ENCODE results near the gene CACNG8. TPM values are rescaled to one million over a fixed set of nuclear protein-coding genes. Genes with fewer than 3 reads are reported as not detected.

The CACNG8 gene
- polyA plus RNA-seq, 1 of the 3 experiments (the other 2 are of a cell fraction): 1.3 TPM

- TF ChIP-seq TAF1 (IDR thresholded peaks at IDR 0.05; ENCODE audit: borderline replicate concordance, low read depth, low read length) (no peak), MEF2A (IDR thresholded peaks at IDR 0.05; ENCODE audit: borderline replicate concordance, low read depth) (no peak)
These were observed 58.6 kb downstream of the CACNG8 start (continued) for GRCh38 chr19:54021363-54021762.

GRCh38 chr19:54021932-54022331, 59.2 kb downstream of the CACNG8 start:
- TF ChIP-seq NFIC (IDR thresholded peaks at IDR 0.05; ENCODE audit: borderline replicate concordance) (no peak), RCOR1 (IDR thresholded peaks at IDR 0.05; ENCODE audit: low read length) (no peak), MXI1 (IDR thresholded peaks at IDR 0.05; ENCODE audit: low read depth, low read length) (no peak), USF1 (IDR thresholded peaks at IDR 0.05; ENCODE audit: borderline replicate concordance, low read depth) (no peak), MEF2A (IDR thresholded peaks at IDR 0.05; ENCODE audit: borderline replicate concordance, low read depth) (no peak), ELF1 (IDR thresholded peaks at IDR 0.05) (no peak), POLR2AphosphoS5 (IDR thresholded peaks at IDR 0.05; ENCODE audit: low read depth, low read length) (no peak), FOXM1 (IDR thresholded peaks at IDR 0.05; ENCODE audit: low read depth) (no peak), SIN3A (IDR thresholded peaks at IDR 0.05; ENCODE audit: borderline replicate concordance, low read depth, low read length) (no peak), REST (IDR thresholded peaks at IDR 0.05; ENCODE audit: low read depth, low read length) (no peak), MAX (IDR thresholded peaks at IDR 0.05; ENCODE audit: low read depth) (no peak)
- Histone ChIP-seq H3K36me3 (replicated peaks in 1 of 2; ENCODE audit: control insufficient read depth in 1 of 2, insufficient read depth in 2 of 2, low read length in 1 of 2) (no peaks in the 10 kb centered on the region), H3K4me2 (no peak overlapping the region), H3K79me2 (ENCODE audit: insufficient read depth) (no peaks in the 10 kb centered on the region), H3K4me1 (ENCODE audit: control insufficient read depth in 1 of 2, insufficient read depth in 2 of 2, low read depth in 1 of 2, low read length in 1 of 2) (peaks cover 0 to 8% of the 10 kb centered on the region in 2 experiments; a peak in 1 of 4 replicates), H4K20me1 (ENCODE audit: insufficient read depth) (no peaks in the 10 kb centered on the region), H3K27ac (ENCODE audit: low read depth in 2 of 2, low read length in 1 of 2) (no peak overlapping the region), H3K9me2 (no peaks in the 10 kb centered on the region), H3F3A (replicated peaks; ENCODE audit: insufficient read depth) (peaks cover 17% of the 10 kb centered on the region), H3K27me3 (ENCODE audit: insufficient read depth) (no peaks in the 10 kb centered on the region), H3K9ac (no peak overlapping the region), H3K9me3 (no peaks in the 10 kb centered on the region), H2AFZ (ENCODE audit: low read depth) (no peak overlapping the region), H3K4me3 (ENCODE audit: low read depth in 2 of 2, low read length in 1 of 2) (no peak overlapping the region)
- WGBS (ENCODE audit: low lambda C conversion rate): 78% methylated on average over 9 of the region's 13 CpGs
- ChIA-PET POLR2A (no interaction called here), CTCF (interaction anchor here (0.7 to 7.2 kb wide), 5 partner anchors 8 to 229 kb away, joined by 3 to 128 read pairs (median 41); partner anchors contain the start of gene CACNG7)
- DNase-seq: no peak

All from SK-N-SH (cell line).